ENCODE results near the gene IKZF2.

IKZF2 gene

GRCh38 chr2:213098612-213099011, 52.8 kb downstream of the IKZF2 start:
- no peak for DNase-seq

DNA sequence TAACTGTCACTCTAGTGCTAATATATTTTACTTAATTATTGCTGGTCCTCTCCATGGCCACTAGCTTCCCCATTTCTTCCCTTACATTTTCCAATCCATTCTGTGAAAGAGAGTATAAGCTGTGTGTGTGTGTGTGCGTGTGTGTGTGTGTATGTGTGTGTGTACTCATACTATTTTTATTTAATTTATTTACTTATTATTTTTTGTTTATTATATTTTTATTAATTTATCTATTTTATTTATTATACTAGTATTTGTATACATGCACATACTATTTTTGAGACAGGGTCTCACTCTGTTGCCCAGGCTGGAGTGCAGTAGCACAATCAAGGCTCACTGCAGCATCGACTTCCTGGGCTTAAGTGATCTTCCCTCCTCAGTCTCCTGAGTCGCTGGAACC, 59.6 kb downstream of the IKZF2 start:
- DNase-seq: no peak

- DNase-seq: no peak
Measured at GRCh38 chr2:213090772-213091171, 60.6 kb downstream of the IKZF2 start.

GRCh38 chr2:213089438-213089837, 62.0 kb downstream of the IKZF2 start:
- no peak for DNase-seq

GRCh38 chr2:213087040-213087439, 64.4 kb downstream of the IKZF2 start:
- DNase-seq: no peak

DNA sequence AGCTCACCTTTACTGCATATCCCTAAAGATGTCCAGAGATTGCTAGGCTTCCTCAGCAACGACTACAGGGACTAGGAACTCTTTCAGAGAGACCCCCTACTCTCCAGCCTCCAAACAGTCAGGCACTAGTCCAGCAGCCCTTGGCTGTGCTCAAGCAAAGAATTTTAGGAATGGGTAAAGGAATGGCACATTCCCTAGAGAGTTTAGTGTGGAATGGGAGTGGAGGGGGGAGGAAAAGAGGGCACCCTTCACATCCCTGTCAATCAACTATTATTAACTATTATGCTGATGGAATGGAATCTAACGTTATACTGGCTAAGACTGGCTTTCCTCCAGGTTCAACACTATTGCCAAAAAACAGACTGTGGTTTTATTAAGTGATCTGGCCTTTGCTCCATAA, 64.8 kb downstream of the IKZF2 start:
- DNase-seq: no peak

DNA sequence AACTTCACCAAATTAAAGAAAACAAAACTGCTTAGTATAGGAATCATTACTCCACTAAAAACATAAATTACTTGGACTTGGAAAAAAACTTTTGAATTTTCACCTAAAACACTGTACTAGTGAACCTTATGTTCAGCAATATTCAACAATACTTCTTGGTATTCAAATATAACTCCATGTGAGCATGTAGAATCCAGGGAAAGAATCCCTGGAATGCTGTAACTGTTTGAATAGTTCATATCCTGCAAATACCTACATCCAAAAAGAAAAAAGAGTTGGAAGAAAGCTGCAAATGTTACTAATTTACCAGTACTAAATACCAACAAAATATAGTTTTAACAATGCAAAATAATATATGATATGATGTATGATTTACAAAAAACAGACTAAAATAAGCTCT, 65.4 kb downstream of the IKZF2 start:
- DNase-seq: no peak

GRCh38 chr2:213085538-213085937, 65.9 kb downstream of the IKZF2 start:
- DNase-seq: no peak

DNA sequence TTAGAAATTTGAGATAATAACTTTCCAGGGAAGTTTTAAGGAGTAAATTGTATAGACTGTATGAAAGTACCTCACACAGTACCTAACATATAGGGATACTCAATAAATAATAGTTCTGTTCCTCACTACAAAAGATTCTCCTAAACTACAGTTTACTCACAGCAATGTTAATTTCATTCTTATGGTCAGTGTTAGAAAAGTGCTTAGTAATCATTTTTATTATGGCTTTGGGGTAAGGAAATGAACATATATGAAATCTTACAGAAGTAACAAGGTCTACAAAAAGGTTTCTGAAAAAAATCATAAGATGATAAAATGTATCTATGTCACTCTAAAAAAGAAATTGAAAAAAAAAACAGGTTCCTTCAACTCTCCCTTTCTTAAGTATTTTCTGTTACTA, 67.2 kb downstream of the IKZF2 start:
- DNase-seq: no peak

DNA sequence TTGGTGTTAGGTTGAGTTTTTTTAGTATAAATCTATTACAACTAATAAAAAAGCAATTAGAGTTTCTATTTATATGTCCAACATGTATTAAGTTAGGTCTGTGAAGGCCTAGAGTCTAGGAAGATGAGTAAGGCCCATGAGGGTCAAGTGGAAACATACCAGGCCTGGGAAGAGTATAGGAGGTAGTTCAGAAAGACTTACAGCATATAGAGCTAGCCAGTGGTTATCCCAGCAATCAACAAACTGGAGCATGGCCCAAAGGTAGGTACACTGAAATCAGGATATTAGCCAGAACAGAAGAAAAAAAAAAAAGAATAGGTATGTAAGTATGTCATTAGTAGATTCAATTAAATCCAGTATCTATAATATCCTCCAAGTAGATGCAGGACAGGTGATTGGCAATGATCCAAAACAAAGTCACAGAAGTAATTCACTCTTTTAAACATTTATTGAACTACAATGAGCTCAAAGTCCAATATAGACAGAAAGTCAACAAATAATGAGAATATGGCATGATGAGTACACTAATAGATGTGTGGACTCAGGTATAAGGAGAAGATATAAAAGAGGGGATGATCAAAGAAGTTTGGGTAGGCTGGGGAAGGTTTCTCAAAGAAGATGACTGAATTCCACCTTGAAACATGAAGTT, 70.3 kb downstream of the IKZF2 start:
- no peak for DNase-seq

DNA sequence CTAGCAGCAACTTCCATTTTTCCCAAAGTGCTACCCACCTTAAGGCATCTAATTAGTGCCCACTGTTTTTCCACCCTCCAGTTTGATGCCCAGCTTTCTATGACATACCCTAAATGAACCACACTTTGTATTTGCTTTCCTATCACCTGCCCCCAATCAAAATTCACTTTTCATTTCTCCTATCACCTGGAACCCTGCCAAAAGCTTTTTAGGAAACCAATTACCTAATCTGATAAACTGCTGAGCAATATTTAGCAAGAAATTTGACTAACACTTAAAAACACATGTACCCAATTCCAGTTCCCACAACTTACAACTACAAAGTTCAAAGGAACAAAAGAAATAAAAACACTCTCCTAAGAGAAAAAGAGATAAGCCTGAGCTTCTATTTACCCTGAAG, 71.7 kb downstream of the IKZF2 start:
- DNase-seq: no peak

GRCh38 chr2:213078686-213079085, 72.7 kb downstream of the IKZF2 start:
- DNase-seq: no peak

DNA sequence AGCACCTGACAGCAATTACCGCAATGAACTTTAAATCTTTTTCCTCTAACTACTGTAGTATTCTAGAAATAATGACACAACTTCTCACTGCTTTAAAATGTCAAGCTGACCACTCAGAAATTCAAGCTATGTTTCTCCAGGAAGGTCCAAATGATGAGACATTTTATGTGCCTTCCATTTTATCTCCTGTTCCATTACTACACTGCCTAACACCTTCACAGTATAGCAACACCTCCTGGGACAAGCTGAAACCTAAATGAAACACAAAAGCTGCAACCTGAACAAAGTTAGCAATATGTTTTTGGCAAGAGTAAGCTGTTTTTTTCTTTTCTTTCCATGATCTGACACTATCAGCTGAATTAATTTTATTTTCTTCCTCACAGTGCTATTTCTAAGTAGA, 81.9 kb downstream of the IKZF2 start:
- DNase-seq: no peak

- DNase-seq: no peak
Measured at GRCh38 chr2:213068676-213069359, 82.6 kb downstream of the IKZF2 start.

GRCh38 chr2:213067888-213068287, 83.5 kb downstream of the IKZF2 start:
- no peak for DNase-seq

DNA sequence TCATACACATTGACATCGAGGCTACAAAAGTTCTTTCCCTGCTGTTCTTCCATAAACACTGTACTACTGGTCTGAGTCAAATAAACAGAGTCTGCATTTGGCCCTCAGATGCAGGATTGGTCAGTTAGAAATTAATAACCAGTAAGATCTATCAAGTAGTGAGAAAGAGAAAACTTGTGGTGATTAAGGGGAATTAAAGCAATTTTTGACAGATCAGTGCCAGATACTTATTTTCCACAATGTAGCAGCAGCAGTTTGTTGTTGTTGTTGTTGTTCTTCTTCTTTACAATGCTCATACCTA, 85.0 kb downstream of the IKZF2 start:
- no peak for DNase-seq

- DNase-seq: peak; percentile 7
Measured at GRCh38 chr2:213065583-213066442, 85.6 kb downstream of the IKZF2 start.

DNA sequence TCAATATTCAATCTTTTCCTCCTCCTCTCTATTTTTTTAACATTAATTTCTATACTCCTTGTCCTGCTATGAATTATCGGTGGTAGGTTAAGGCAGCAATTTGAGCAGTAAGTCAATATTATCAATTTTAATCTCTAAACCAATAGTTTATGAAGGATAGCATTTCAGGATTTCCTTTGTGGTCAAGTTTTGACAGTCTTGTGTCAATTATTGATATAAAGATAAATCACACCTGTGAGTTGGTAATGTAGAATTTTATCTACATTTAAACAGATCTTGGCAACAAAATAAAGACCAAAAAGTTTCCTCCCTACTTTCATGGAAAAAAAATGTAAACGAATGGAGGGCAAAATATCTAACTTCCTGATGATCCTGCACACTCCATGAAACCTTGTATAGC, 87.3 kb downstream of the IKZF2 start:
- no peak for DNase-seq

GRCh38 chr2:213057977-213058376, 93.4 kb downstream of the IKZF2 start:
- DNase-seq: no peak

- DNase-seq: no peak
Measured at GRCh38 chr2:213046431-213046830, 105.0 kb downstream of the IKZF2 start.

- DNase-seq: no peak
Measured at GRCh38 chr2:213043566-213043965, 107.8 kb downstream of the IKZF2 start.

GRCh38 chr2:213042262-213042661, 109.2 kb downstream of the IKZF2 start:
- DNase-seq: no peak

- DNase-seq: no peak
Measured at GRCh38 chr2:213036836-213037235, 114.6 kb downstream of the IKZF2 start.

GRCh38 chr2:213034585-213034984, 116.8 kb downstream of the IKZF2 start:
- no peak for DNase-seq

All from stimulated activated CD4-positive, alpha-beta T cell treated with anti-CD3 and anti-CD28 coated beads, Interleukin-15, amount 100 ng/mL, for 24 hours (primary cell).